Adrenal gland (tissue), 5 donors: ENCODE data around the gene GSE1.

Source experiments
- POLR2A ChIP-seq, 2 donors: fragments of 450-650 bp; IDR thresholded peaks; one replicate each; pipeline ENCODE4 v1.6.1; 2017; ENCODE audit warnings: antibody characterized with exemption in 2 of 2, mild to moderate bottlenecking in 2 of 2, moderate library complexity in 1 of 2
- TF ChIP-seq, protein P1 (sequence below), 6 experiments: fragments of 450-650 bp in 4 of 6; fragments of 200-600 bp in 2 of 6; sonication (generic) in 1 of 6; IDR thresholded peaks; 1 replicate in 5 of 6; 2 replicates in 1 of 6; pipeline versions ENCODE4 v1.5.1 to v1.8.0; 2016 to 2021; ENCODE audit warnings: antibody characterized with exemption in 6 of 6, mild to moderate bottlenecking in 2 of 6, moderate library complexity in 1 of 6
- donor health status: DM: no; HTN: no; CAD: no.

DNA sequence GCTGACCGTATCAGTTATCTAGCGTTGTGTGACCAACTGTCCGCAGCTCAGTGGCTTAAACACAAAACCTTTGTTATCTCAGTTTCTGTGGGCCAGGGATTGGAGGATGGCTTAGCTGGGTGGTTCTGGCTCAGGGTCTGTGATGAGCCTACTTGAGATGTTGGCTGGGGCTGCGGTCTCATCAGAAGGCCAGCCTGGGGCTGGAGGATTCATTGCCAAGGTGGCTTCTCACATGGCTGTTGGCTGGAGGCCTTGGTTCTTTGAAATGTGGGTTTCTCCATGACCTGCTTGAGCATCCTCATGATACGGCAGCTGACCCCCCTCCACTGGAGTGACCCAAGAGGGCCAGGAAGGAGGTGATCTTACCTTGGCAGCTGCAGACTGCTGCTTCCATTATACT is 16.7 kb downstream of the GSE1 start:
- TF ChIP-seq, protein P1, sequence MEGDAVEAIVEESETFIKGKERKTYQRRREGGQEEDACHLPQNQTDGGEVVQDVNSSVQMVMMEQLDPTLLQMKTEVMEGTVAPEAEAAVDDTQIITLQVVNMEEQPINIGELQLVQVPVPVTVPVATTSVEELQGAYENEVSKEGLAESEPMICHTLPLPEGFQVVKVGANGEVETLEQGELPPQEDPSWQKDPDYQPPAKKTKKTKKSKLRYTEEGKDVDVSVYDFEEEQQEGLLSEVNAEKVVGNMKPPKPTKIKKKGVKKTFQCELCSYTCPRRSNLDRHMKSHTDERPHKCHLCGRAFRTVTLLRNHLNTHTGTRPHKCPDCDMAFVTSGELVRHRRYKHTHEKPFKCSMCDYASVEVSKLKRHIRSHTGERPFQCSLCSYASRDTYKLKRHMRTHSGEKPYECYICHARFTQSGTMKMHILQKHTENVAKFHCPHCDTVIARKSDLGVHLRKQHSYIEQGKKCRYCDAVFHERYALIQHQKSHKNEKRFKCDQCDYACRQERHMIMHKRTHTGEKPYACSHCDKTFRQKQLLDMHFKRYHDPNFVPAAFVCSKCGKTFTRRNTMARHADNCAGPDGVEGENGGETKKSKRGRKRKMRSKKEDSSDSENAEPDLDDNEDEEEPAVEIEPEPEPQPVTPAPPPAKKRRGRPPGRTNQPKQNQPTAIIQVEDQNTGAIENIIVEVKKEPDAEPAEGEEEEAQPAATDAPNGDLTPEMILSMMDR (IDR thresholded peaks at IDR 0.05), result no peak
- no peak for TF ChIP-seq POLR2A (IDR thresholded peaks at IDR 0.05)
